GM23248 (cell line): ENCODE results near the gene TNIP1. TPM values are rescaled to one million over a fixed set of nuclear protein-coding genes. Genes with fewer than 3 reads are reported as not detected.

Experiments
- DNase-seq: peaks from one replicate; pipeline ENCODE4 v3.0.0-alpha.2; 2015
- H2AFZ ChIP-seq: fragments of 200-600 bp; sonication (generic); 2 replicates; pipeline ENCODE4 v1.6.1; 2016; ENCODE audit warnings: antibody characterized with exemption
- H3F3A ChIP-seq: fragments of 200-600 bp; sonication (generic); 2 replicates; pipeline ENCODE4 v1.6.1; 2016; ENCODE audit warnings: mild to moderate bottlenecking, antibody characterized with exemption, mixed run types; ENCODE audit not compliant: insufficient read depth
- H3K27ac ChIP-seq: fragments of 200-600 bp; sonication (generic); 2 replicates; pipeline ENCODE4 v1.5.1; 2016; ENCODE audit warnings: mild to moderate bottlenecking
- H3K27me3 ChIP-seq: fragments of 200-600 bp; sonication (generic); replicated peaks from 2 replicates; pipeline ENCODE4 v1.6.1; 2016; ENCODE audit warnings: mild to moderate bottlenecking; ENCODE audit not compliant: insufficient read depth
- H3K36me3 ChIP-seq: fragments of 200-600 bp; sonication (generic); 2 replicates; pipeline ENCODE4 v1.6.1; 2016; ENCODE audit warnings: low read depth, mild to moderate bottlenecking
- H3K4me1 ChIP-seq: fragments of 200-600 bp; sonication (generic); 2 replicates; pipeline ENCODE4 v1.6.1; 2016; ENCODE audit warnings: mild to moderate bottlenecking; ENCODE audit not compliant: insufficient read depth
- H3K4me2 ChIP-seq: fragments of 200-600 bp; sonication (generic); one replicate; pipeline ENCODE4 v1.6.1; 2016; ENCODE audit warnings: mild to moderate bottlenecking; ENCODE audit not compliant: unreplicated experiment
- H3K4me3 ChIP-seq: fragments of 200-600 bp; sonication (generic); 2 replicates; pipeline ENCODE4 v1.5.1; 2016; ENCODE audit warnings: mild to moderate bottlenecking
- H3K79me2 ChIP-seq: fragments of 200-600 bp; sonication (generic); 2 replicates; pipeline ENCODE4 v1.6.1; 2016; ENCODE audit warnings: mild to moderate bottlenecking; ENCODE audit not compliant: insufficient read depth
- H3K9ac ChIP-seq: fragments of 200-600 bp; sonication (generic); 2 replicates; pipeline ENCODE4 v1.6.1; 2016; ENCODE audit warnings: mild to moderate bottlenecking
- H3K9me2 ChIP-seq: fragments of 200-600 bp; sonication (generic); 2 replicates; pipeline ENCODE4 v1.6.1; 2016; ENCODE audit warnings: mixed run types, mild to moderate bottlenecking, moderate library complexity; ENCODE audit not compliant: insufficient read depth
- H3K9me3 ChIP-seq: fragments of 200-600 bp; sonication (generic); one replicate; pipeline ENCODE4 v1.6.1; 2017; ENCODE audit warnings: low read depth
- H4K20me1 ChIP-seq: fragments of 200-600 bp; sonication (generic); 2 replicates; pipeline ENCODE4 v1.6.0; 2016; ENCODE audit not compliant: insufficient read depth
- EZH2 ChIP-seq: fragments of 200-600 bp; sonication (generic); IDR thresholded peaks from 2 replicates; pipeline ENCODE4 v1.6.1; 2018; ENCODE audit warnings: antibody characterized with exemption, mild to moderate bottlenecking; ENCODE audit not compliant: insufficient read depth, poor library complexity, severe bottlenecking
- EZH2phosphoT487 ChIP-seq: fragments of 200-600 bp; sonication (generic); IDR thresholded peaks from 2 replicates; pipeline ENCODE4 v1.6.1; 2018; ENCODE audit warnings: antibody characterized with exemption, moderate library complexity, mild to moderate bottlenecking, low read depth; ENCODE audit not compliant: insufficient read depth
- WGBS, 2 experiments: methylation state at CpG; one replicate each; pipeline ENCODE4 v1.1.6; 2015 to 2017; ENCODE audit warnings: low lambda C conversion rate in 2 of 2, low coverage in 1 of 2; ENCODE audit errors: missing lambda C conversion rate in 2 of 2; 5-methylcytosine and 5-hydroxymethylcytosine counted together
- in situ Hi-C: fragments of 300-500 bp; cut with MboI; formaldehyde crosslinking; loops from 2 replicates; pipeline ENCODE4 v1.15.0; 2020
- polyA plus RNA-seq: library from polyadenylated mRNA; unstranded; fragments of >200 nt; fragmentation: Nextera tagmentation; extraction: Ambion mirVana; gene quantifications from 2 replicates; pipeline ENCODE4 v1.2.1, GENCODE V29; 2016
- total RNA-seq: library from RNA; depleted of rRNA; stranded (reverse); fragments of >200 nt; shearing (Covaris generic); gene quantifications from 2 replicates; pipeline ENCODE4 v1.2.3, GENCODE V29; 2014

The TNIP1 gene
- total and polyA plus RNA-seq, 2 experiments from 2014 or later = 43.2 to 88.8 TPM

GRCh38 chr5:151058301-151058700, 22.5 kb downstream of the TNIP1 start:
- Histone ChIP-seq H3K4me2 (no peak overlapping the region), H3K36me3 (peaks cover 19% of the 10 kb centered on the region; the same call in 1 of the 2 replicates), H4K20me1 (no peaks in the 10 kb centered on the region), H3F3A (0 out of 2 replicates have a peak, but pooled peaks cover 6% of the 10 kb centered on the region), H3K4me3 (no peak overlapping the region), H3K4me1 (peaks cover 12% of the 10 kb centered on the region), H3K27me3 (no peaks in the 10 kb centered on the region), H3K9me2 (no peaks in the 10 kb centered on the region), H2AFZ (no peak overlapping the region), H3K9me3 (no peaks in the 10 kb centered on the region), H3K9ac (no peak overlapping the region), H3K27ac (no peak overlapping the region), H3K79me2 (peaks cover 25% of the 10 kb centered on the region; the same call in 1 of the 2 replicates)
- 77 to 83% methylated on average over 5 of the region's 5 CpGs for WGBS, 2 experiments
- TF ChIP-seq EZH2phosphoT487 (no peak), EZH2 (no peak)
- DNase-seq = no peak
- in situ Hi-C loops = no loop called here

DNA sequence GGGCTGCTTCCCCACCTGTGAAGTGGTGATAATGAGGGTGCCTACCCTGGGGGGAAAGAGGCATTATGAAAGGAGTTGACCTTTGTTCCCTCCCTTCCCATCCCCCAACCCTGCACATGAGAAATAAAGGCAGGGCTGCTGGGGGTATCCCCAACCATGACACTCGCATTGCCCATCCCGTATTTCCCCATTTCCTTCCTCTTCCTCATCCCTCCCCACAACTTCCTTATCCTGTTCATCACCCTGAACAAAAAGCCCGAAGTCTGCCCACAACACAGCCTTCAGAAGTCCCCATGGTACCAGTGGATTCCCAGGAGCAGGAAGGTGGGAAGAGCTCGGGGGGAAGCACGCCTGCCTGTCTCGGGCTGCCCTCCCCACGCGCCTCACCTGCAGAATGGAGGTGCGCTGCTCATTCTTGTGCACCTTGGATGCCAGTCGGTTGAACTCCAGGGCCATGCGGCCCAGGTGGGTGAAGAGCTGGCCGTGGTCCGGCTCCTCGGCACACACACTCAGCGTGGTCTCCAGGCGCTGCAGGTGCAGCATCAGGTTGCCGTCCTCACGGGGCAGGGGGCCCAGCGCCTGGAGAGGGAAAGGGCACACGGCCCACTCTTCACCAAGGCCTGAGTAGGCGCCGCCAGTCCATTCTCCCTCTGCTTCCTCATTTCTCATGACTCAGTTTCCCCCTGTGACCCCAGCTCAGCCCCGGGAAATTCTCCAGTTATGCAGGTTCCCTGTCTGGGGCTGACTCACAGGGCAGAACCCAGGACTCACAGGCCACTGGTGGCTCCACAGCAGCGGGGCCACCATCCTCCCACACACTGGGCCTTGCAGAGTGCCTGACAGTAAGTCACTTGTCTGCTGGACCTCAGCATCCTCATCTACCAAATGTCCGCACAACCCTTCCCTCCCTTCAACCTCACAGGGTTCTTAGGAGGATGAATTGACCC, 24.2 kb downstream of the TNIP1 start:
- no peaks in the 10 kb centered on the region for H3K9me3 ChIP-seq
- no peaks in the 10 kb centered on the region for H3K27me3 ChIP-seq
- H3K4me3 ChIP-seq = no peak overlapping the region
- H3K9me2 ChIP-seq = no peaks in the 10 kb centered on the region
- H3K36me3 ChIP-seq = peaks cover 16% of the 10 kb centered on the region; the same call in 1 of the 2 replicates
- no peaks in the 10 kb centered on the region for H4K20me1 ChIP-seq
- H3K4me2 ChIP-seq = no peak overlapping the region
- DNase-seq = no peak
- 94 to 96% methylated on average over 25 of the region's 25 CpGs for WGBS, 2 experiments
- no peak overlapping the region for H3K27ac ChIP-seq
- 0 out of 2 replicates have a peak, but pooled peaks cover 6% of the 10 kb centered on the region for H3F3A ChIP-seq
- in situ Hi-C loops = no loop called here
- TF ChIP-seq EZH2 (no peak), EZH2phosphoT487 (no peak)
- H2AFZ ChIP-seq = no peak overlapping the region
- H3K4me1 ChIP-seq = 0 out of 2 replicates have a peak, but pooled peaks cover 3% of the 10 kb centered on the region
- H3K9ac ChIP-seq = no peak overlapping the region
- H3K79me2 ChIP-seq = peaks cover 12% of the 10 kb centered on the region; the same call in 1 of the 2 replicates

DNA sequence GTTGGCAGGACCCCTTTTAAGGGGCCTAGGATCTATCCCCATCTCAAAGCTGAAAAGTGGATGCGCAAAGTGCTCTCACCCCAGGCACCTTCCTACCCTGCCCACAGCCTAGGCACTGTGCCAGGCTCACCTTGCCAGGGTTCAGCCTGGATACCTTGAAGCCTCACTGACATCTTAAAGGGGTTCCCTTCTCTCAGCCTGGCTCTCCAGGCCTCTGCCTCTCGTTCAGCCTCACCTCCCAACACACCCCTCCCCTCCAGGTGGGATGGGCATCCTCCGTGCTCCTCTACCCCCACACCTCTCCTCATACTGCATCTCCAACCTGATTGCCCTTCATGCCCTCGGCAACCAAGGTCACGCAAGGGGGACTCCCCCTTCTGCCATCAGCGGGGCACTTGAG, 25.5 kb downstream of the TNIP1 start:
- Histone ChIP-seq H3K9me2 (no peaks in the 10 kb centered on the region), H3K4me3 (no peak overlapping the region), H3K9ac (no peak overlapping the region), H3K4me2 (no peak overlapping the region), H3K9me3 (no peaks in the 10 kb centered on the region), H2AFZ (no peak overlapping the region), H3K79me2 (0 out of 2 replicates have a peak, but pooled peaks cover 1% of the 10 kb centered on the region), H3K27ac (no peak overlapping the region), H4K20me1 (no peaks in the 10 kb centered on the region), H3K27me3 (no peaks in the 10 kb centered on the region), H3K4me1 (0 out of 2 replicates have a peak, but pooled peaks cover 3% of the 10 kb centered on the region), H3K36me3 (peaks cover 16% of the 10 kb centered on the region; the same call in 1 of the 2 replicates), H3F3A (0 out of 2 replicates have a peak, but pooled peaks cover 6% of the 10 kb centered on the region)
- 89 to 90% methylated on average over 6 of the region's 6 CpGs for WGBS, 2 experiments
- TF ChIP-seq EZH2phosphoT487 = no peak
- no peak for TF ChIP-seq EZH2
- DNase-seq = no peak
- in situ Hi-C loops = no loop called here

GRCh38 chr5:151054709-151055108, 26.1 kb downstream of the TNIP1 start:
- no peak overlapping the region for H3K9ac ChIP-seq
- H3K4me1 ChIP-seq = no peaks in the 10 kb centered on the region
- 0 out of 2 replicates have a peak, but pooled peaks cover 6% of the 10 kb centered on the region for H3F3A ChIP-seq
- no peak overlapping the region for H3K27ac ChIP-seq
- H3K9me3 ChIP-seq = no peaks in the 10 kb centered on the region
- TF ChIP-seq EZH2phosphoT487 = no peak
- TF ChIP-seq EZH2 = no peak
- H3K36me3 ChIP-seq = peaks cover 12% of the 10 kb centered on the region; the same call in 1 of the 2 replicates
- H3K4me2 ChIP-seq = no peak overlapping the region
- no peak overlapping the region for H2AFZ ChIP-seq
- H3K27me3 ChIP-seq = no peaks in the 10 kb centered on the region
- H4K20me1 ChIP-seq = no peaks in the 10 kb centered on the region
- no peaks in the 10 kb centered on the region for H3K79me2 ChIP-seq
- in situ Hi-C loops = loop anchor here (5.0 kb wide), 1 partner anchor 63 kb away; no protein-coding TSS in a partner anchor
- WGBS, 2 experiments = 88 to 91% methylated on average over 3 of the region's 3 CpGs
- no peak overlapping the region for H3K4me3 ChIP-seq
- no peaks in the 10 kb centered on the region for H3K9me2 ChIP-seq
- DNase-seq = no peak
